PFSK-1 (cell line): ENCODE results near the gene ABCC4.

ENCODE experiments used
- FOXP2 ChIP-seq: optimal IDR thresholded peaks from 2 replicates; pipeline ENCODE3; 2011; ENCODE audit warnings: borderline replicate concordance, control low read depth, inconsistent platforms; ENCODE audit not compliant: insufficient read depth; ENCODE audit errors: extremely low read length, extremely low read depth
- POLR2AphosphoS5 ChIP-seq: IDR thresholded peaks from 2 replicates; pipeline ENCODE4 v1.6.1; 2012; ENCODE audit warnings: low read depth, mild to moderate bottlenecking, control low read depth, low read length, moderate library complexity
- SIN3A ChIP-seq: IDR thresholded peaks from 2 replicates; pipeline ENCODE4 v1.6.1; 2012; ENCODE audit warnings: mild to moderate bottlenecking, low read length, moderate library complexity, borderline replicate concordance; ENCODE audit not compliant: insufficient read depth
- TAF1 ChIP-seq: IDR thresholded peaks from 2 replicates; pipeline ENCODE4 v1.6.1; 2012; ENCODE audit warnings: low read length, control low read depth, borderline replicate concordance; ENCODE audit not compliant: insufficient read depth
- TF ChIP-seq, protein P1 (sequence below), 2 experiments: IDR thresholded peaks; 2 replicates each; pipeline versions ENCODE4 v1.6.1 to v1.8.0; 2011 to 2012; ENCODE audit warnings: low read depth in 2 of 2, low read length in 2 of 2, control low read depth in 1 of 2, inconsistent platforms in 1 of 2, mild to moderate bottlenecking in 1 of 2, moderate library complexity in 1 of 2; ENCODE audit not compliant: insufficient read depth in 1 of 2

ABCC4 gene

GRCh38 chr13:95264225-95264624 lies 37.0 kb downstream of the ABCC4 start:
- TF ChIP-seq POLR2AphosphoS5, result no peak
- TF ChIP-seq, protein P1, sequence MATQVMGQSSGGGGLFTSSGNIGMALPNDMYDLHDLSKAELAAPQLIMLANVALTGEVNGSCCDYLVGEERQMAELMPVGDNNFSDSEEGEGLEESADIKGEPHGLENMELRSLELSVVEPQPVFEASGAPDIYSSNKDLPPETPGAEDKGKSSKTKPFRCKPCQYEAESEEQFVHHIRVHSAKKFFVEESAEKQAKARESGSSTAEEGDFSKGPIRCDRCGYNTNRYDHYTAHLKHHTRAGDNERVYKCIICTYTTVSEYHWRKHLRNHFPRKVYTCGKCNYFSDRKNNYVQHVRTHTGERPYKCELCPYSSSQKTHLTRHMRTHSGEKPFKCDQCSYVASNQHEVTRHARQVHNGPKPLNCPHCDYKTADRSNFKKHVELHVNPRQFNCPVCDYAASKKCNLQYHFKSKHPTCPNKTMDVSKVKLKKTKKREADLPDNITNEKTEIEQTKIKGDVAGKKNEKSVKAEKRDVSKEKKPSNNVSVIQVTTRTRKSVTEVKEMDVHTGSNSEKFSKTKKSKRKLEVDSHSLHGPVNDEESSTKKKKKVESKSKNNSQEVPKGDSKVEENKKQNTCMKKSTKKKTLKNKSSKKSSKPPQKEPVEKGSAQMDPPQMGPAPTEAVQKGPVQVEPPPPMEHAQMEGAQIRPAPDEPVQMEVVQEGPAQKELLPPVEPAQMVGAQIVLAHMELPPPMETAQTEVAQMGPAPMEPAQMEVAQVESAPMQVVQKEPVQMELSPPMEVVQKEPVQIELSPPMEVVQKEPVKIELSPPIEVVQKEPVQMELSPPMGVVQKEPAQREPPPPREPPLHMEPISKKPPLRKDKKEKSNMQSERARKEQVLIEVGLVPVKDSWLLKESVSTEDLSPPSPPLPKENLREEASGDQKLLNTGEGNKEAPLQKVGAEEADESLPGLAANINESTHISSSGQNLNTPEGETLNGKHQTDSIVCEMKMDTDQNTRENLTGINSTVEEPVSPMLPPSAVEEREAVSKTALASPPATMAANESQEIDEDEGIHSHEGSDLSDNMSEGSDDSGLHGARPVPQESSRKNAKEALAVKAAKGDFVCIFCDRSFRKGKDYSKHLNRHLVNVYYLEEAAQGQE (IDR thresholded peaks at IDR 0.05; ENCODE audit: insufficient read depth in 1 of 2, low read depth in 2 of 2, low read length in 2 of 2), result no peak
- no peak for TF ChIP-seq SIN3A
- no peak for TF ChIP-seq FOXP2
- TF ChIP-seq TAF1, result no peak

DNA sequence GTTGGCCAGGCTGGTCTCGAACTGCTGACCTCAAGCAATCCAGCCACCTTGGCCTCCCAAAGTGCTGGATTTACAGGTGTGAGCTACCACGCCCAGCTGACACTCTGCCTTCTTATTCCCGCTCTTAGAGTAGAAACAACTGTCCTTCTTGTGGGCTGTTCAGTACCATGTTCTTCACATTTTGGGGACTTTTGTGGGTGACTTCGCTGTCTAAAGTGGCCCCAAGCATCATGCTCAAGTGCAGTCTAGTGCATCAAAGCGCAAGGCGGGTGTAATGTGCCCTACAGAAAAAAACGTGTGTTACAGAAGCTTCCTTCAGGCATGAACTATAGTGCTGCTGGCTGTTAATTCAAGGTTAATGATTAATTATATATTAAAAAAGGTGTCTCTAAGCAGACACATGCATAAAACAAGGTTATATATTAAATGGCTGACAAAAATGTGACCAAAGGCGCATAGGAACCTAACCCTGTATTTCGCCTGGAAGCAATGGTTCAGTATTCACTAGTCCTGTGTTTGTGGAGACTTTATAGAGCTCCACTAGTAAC lies 38.3 kb downstream of the ABCC4 start:
- TF ChIP-seq SIN3A (no peak), POLR2AphosphoS5 (no peak)
- TF ChIP-seq, protein P1 (IDR thresholded peaks at IDR 0.05; ENCODE audit: insufficient read depth in 1 of 2, low read depth in 2 of 2, low read length in 2 of 2), result no peak

DNA sequence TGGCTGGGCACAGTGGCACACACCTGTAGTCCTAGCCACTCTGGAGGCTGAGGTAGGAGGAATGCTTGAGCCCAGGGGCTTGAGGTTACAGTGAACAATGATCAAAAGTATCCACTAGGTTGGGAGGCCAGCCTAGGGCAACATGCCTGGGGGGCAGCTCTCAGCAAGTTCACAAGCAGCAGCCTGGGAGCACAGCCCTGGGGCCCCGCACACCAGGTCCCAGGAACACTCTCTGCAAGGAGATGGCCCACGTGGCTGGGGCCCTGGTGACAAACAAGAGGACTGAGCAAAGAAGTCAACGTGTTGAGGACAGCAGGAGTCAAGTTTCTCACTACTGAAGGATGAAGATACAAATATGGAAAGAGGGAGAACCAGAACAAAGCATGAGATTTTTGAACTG lies 39.3 kb downstream of the ABCC4 start:
- TF ChIP-seq TAF1, result no peak
- TF ChIP-seq, protein P1 (IDR thresholded peaks at IDR 0.05; ENCODE audit: insufficient read depth in 1 of 2, low read depth in 2 of 2, low read length in 2 of 2), result no peak
- TF ChIP-seq SIN3A, result no peak
- no peak for TF ChIP-seq POLR2AphosphoS5
- TF ChIP-seq FOXP2, result no peak

- TF ChIP-seq TAF1 (no peak), POLR2AphosphoS5 (no peak), SIN3A (no peak), FOXP2 (no peak)
- TF ChIP-seq, protein P1 (IDR thresholded peaks at IDR 0.05; ENCODE audit: insufficient read depth in 1 of 2, low read depth in 2 of 2, low read length in 2 of 2), result no peak
Measured at GRCh38 chr13:95260031-95260525, 41.2 kb downstream of the ABCC4 start.

DNA sequence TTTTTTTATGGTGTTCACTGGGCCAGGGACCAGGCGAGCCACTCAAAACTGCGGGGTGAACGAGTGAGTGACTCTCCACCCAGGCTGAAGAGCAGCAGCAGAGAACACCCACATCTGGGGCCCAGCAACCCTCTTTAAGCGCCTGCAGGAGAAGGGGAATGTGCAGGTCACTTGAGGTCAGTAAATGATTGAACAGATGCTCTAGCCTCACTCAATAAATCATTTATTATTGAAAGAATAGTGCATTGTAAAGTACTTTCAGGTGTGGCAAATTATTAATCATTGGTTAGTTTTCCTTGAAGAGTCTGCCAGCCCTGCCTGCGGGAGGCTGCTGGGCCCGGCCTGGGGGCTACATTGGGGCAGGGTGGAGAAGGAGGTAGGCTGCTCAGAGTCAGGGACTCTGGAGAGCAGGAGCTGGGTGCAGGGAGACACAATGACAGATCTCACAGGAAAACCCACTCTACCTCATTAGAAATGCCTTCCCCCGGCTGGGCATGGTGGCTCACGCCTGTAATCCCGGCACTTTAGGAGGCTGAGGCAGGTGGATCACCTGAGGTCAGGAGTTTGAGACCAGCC lies 42.5 kb downstream of the ABCC4 start:
- no peak for TF ChIP-seq FOXP2
- no peak for TF ChIP-seq POLR2AphosphoS5
- no peak for TF ChIP-seq SIN3A
- TF ChIP-seq, protein P1 (IDR thresholded peaks at IDR 0.05; ENCODE audit: insufficient read depth in 1 of 2, low read depth in 2 of 2, low read length in 2 of 2), result no peak
- no peak for TF ChIP-seq TAF1
